HG02852 (cell line): ENCODE data around the gene AGMO.

Experiments used
- ATAC-seq: cut with Tn5 transposase; IDR thresholded peaks from one replicate; pipeline ENCODE4 v1.9.1; 2021; ENCODE audit warnings: mild to moderate bottlenecking, moderate library complexity; ENCODE audit not compliant: unreplicated experiment

The AGMO gene

GRCh38 chr7:15561835-15562234 is at the start of gene AGMO:
TSS of gene AGMO (minus strand) at chr7:15562015.
- ATAC-seq: no peak

DNA sequence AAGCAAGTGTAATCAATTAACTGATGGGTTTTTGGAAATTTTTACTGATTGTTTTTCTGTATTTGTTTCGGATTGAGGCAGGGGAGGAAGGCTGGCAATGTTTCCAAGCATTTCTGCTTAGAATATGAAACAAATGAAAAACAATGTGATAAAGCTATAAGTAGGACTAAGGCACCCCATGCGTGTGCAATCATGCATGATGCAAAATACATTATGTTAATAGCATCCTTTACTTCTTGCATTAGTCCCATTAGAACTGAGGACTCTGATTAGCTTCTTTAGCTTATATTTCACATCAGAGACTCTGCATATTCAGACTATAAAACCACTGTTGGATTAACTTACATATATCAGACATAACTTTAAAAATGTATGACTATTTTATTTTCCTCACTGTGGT is 48.7 kb upstream of the AGMO start:
- no peak for ATAC-seq

- ATAC-seq: no peak
Measured at GRCh38 chr7:15609287-15609686, 47.5 kb upstream of the AGMO start.

DNA sequence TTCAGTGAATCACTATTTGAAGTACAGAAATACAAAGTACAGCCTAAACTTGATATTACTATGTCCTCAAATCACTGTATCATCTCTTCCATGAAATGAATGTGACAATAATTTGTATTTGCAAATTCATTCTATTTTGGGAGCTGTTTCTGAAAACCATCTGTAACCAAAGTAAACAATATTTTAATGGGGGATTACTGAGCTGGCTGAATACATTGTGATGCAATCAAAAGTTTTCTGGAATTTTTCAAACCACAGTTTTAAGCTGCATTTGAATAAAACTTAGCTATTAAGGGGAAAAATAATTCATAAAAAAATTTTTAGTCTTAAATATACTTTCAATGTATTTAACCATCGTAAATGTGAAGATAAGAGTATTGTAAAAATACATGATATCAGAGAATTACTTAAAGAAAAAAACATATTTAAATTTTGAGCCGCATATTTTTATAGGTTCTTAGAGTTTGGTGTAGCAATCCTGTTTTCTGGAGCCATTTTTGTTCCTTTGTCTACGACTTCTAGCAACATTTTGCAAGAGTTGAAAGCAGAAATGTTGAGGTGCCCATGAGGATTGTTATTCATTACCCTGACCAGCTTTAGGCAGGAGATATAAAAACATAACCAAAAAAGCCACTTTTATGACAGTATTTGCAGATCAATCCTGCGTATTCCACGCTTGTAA is 45.9 kb upstream of the AGMO start:
- no peak for ATAC-seq

DNA sequence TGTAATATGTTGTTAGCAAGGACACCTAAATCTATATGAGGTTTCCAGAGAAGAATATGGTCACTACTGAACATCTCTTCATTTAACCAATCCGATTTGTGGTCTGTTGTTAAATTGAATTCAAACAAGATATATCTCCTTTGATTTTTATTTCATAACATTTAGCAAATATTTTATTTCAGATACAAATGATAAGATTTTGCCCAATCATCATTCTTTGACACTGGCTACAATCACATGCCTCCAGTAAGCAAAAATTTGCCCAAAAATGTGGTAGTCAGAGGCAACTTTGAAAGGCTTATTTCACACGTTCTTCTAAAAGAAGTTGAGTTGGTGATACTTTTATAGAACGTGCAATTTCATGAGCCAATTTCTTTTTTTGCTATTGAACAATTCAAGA is 44.7 kb upstream of the AGMO start:
- ATAC-seq: no peak

DNA sequence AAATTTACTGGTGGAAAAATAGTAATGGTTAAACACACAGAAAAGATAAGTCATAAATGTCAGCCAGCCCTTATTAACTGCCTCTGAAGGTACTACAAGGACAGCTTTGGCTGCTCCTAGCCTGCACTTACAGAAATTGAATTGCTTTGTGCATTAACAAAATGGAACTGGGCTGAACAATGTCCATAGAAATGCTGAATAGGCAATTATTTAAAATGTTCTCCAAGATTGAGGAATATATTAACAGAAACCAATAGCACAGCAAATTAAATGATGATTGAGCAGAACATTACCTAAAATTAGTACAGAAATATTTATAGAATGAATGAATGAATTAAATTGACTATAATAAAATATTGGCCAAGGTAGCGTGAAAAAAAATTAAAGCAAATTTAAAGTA is 42.4 kb upstream of the AGMO start:
- ATAC-seq: no peak

GRCh38 chr7:15603124-15603523 is 41.3 kb upstream of the AGMO start:
- ATAC-seq: no peak

- no peak for ATAC-seq
Measured at GRCh38 chr7:15602236-15602635, 40.4 kb upstream of the AGMO start.

DNA sequence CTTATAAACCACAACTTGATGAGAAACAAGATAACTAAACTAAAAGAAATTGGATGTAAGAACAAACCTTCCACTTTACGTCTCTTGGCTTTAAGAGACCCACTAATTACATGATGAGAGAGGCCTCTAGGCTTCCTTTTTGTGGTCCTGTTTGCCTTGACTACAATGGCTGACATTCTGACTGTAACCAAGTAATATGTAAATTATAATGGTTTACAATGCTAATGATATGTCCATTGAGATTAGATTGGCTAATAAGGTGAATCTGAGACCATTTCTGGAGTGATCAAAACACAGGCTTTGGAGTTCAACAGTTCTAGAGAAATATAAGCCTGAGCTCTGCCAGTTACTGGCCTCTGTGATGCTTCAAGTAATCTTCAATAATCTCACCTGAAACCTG is 39.4 kb upstream of the AGMO start:
- ATAC-seq: no peak

DNA sequence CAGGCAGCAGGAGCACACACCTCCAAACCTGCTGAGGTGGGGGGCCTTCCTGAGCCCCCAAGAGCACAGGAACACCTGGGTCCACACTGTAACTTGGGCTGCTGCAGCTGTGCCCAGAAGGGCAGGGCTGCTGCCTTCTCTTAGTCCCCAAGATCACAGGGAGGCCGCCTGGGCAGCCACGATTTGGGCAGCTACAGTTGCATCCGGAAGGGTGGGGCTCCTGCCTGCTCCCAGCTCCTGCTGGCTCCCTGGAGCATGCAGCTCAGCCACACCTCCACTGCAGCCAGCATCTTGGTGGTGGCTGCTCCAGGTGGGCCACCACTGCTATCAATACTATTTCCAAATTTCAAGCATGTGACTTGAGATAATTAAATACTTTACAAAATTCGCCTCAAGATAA is 38.5 kb upstream of the AGMO start:
- ATAC-seq: no peak

DNA sequence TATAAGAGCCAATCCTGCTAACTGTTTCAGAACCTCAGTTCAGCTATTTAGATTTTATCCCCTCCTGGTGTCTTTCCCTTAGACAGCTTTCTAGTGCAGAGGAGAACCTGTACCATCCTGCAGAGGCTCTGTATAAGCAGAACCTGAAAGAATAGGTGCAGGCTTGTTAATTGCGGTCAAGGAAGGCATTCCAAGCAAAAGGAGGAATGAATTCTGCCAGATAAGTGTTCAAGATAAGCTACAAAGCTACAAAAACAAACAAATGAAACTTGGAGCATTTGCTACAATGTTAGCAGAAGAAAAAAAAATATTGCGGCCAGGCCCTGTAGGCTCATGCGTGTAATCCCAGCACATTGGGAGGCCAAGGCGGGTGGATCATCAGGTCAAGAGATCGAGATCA is 32.6 kb upstream of the AGMO start:
- no peak for ATAC-seq

- no peak for ATAC-seq
Measured at GRCh38 chr7:15593382-15593781, 31.6 kb upstream of the AGMO start.

GRCh38 chr7:15586266-15586665 is 24.5 kb upstream of the AGMO start:
- ATAC-seq: no peak

DNA sequence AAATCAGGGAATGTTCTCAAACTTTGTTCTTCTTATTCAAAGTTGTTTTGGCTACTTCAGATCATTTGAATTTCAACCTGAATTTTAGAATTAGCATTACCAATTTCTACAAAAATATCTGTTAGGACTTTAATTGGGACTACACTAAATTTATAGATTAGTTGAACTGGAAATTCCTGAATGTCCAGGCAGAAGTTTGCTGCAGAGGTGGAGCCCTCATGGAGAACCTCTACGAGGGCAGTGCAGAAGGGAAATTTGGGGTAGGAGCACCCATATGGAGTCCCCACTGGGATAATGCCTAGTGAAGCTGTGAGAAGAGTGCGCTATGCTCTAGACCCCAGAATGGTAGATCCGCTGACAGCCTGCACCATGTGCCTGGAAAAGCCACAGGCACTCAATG is 22.8 kb upstream of the AGMO start:
- no peak for ATAC-seq

- no peak for ATAC-seq
Measured at GRCh38 chr7:15582773-15583172, 21.0 kb upstream of the AGMO start.

- no peak for ATAC-seq
Measured at GRCh38 chr7:15581352-15581951, 19.6 kb upstream of the AGMO start.

DNA sequence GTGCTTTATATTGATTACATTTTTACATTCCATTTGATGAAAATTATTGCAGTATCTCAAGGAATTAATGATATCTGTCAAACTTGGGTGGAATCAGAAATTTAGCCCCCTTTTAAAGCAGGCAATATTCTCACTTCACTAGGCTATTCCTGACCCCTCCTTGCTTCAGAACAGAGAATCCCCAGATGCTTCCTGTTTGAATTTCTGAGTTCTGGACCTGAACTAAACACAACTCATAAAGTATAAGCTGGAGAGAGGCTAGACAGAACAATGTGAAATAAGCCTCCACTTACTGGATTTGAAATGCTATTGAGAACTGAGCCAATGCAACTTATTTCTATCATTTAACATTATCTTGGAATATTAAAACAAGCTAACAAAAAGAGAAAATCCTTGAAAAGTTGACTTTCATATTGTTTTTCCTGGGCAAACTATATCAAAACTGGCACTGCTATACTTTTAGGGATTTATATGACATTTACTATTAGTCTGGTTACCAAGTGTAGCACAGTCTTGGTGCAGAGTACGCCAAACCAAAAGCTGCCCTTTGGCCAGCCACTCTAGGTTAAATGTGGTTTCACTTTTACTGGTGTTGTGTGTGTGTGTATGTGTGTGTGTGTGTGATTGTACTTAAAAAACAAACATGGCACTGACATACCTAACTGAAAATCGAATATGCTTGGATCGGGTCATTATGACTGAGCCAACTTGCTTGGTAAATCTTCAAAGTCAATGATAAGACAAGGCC is 19.0 kb upstream of the AGMO start:
- ATAC-seq: no peak

GRCh38 chr7:15577600-15577999 is 15.8 kb upstream of the AGMO start:
- no peak for ATAC-seq

DNA sequence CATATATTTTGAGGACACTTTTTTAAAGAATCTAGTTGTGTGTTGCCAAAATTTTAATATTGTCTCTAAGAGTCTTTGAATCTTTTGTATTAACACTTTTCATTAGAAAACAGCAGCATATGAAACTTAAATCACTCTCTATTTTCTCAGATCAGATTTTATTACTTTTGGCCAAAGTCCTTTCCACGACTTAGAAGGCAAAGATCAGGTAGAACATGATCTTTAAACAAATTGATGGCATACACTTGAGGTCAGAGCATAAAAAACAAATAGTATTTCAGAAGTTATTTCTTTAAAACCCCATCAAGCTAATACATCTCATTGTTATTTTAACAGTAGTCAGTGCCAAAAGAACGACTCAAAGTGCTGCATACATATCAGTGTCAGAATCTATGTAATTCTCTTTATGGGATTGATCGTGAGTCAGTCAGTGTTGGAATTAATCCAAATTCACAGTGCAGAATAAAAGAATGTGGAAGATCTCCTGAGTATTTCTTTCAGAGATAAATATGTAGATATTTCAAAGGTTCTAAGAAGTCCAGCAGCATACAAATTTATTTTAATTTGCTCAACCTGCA is 9.6 kb upstream of the AGMO start:
- no peak for ATAC-seq

- ATAC-seq: no peak
Measured at GRCh38 chr7:15567652-15568051, 5.8 kb upstream of the AGMO start.

DNA sequence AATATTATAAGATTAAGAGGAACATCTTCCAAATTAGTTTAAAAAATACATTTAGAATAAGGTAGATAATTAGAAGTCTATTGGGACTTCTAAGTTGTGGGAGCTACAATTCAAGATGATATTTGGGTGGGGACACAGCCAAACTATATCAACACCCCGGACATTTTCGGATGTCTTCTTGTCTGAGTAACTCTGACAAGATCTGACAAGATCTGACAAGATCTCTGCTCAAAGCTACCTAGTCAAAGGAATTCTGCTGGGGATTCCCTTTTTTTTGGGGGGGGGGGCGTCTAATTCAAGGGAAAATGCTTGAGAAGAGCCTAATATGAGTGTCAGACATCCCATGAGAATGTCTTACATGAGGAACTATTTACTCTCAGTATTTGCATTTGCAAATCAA is 5.2 kb upstream of the AGMO start:
- ATAC-seq: no peak

GRCh38 chr7:15566476-15566875 is 4.7 kb upstream of the AGMO start:
- no peak for ATAC-seq
